Activated naive CD4-positive, alpha-beta T cell treated with anti-CD3 and anti-CD28 coated beads for 36 hours (primary cell): Measurements from ENCODE around the gene SLC4A3. TPM values are rescaled to one million over a fixed set of nuclear protein-coding genes. Genes with fewer than 3 reads are reported as not detected.
A peak's percentile ranks its signal among the peaks of the same experiment; 100 is the strongest.

Experiments used
- CTCF ChIA-PET: fragments of 350-600 bp; sonication (Branson Sonifier 250); formaldehyde crosslinking; loops from one replicate; lab custom pipeline; 2021; ENCODE audit warnings: antibody characterized with exemption; lab: Charles Lee
- DNase-seq: peaks from one replicate; pipeline ENCODE4 v3.0.0-alpha.2; 2020
- H3K27ac Mint-ChIP-seq: one replicate; pipeline ENCODE4 v1.8.0; 2021; ENCODE audit warnings: mild to moderate bottlenecking, mixed read lengths
- H3K27me3 Mint-ChIP-seq: one replicate; pipeline ENCODE4 v1.8.0; 2021; ENCODE audit warnings: low read depth, mixed read lengths
- H3K36me3 Mint-ChIP-seq: one replicate; pipeline ENCODE4 v1.8.0; 2021; ENCODE audit warnings: low read depth, mixed read lengths
- H3K4me1 Mint-ChIP-seq: one replicate; pipeline ENCODE4 v1.8.0; 2021; ENCODE audit warnings: low read depth, mixed read lengths
- H3K4me3 Mint-ChIP-seq: one replicate; pipeline ENCODE4 v1.8.0; 2021; ENCODE audit warnings: mild to moderate bottlenecking, moderate library complexity, mixed read lengths
- H3K9me3 Mint-ChIP-seq: one replicate; pipeline ENCODE4 v1.8.0; 2021; ENCODE audit warnings: mixed read lengths
- intact Hi-C: fragments of 100-400 bp; cut with micrococcal nuclease; formaldehyde crosslinking; loops from one replicate; pipeline ENCODE4 v1.15.1; 2023
- total RNA-seq, 2 experiments: library from RNA; stranded (reverse); gene quantifications; one replicate each; pipeline ENCODE4 v1.2.3, GENCODE V29; 2021

The SLC4A3 gene
- total RNA-seq, 2 experiments from 2014 or later = not detected

- no peaks in the 10 kb centered on the region for H3K4me1 Mint-ChIP-seq
- peaks cover 2% of the 10 kb centered on the region for H3K27me3 Mint-ChIP-seq
- no peak overlapping the region for H3K27ac Mint-ChIP-seq
- H3K9me3 Mint-ChIP-seq = no peaks in the 10 kb centered on the region
- DNase-seq = no peak
- no peaks in the 10 kb centered on the region for H3K36me3 Mint-ChIP-seq
- intact Hi-C loops = no loop called here
- H3K4me3 Mint-ChIP-seq = no peak overlapping the region
- CTCF ChIA-PET = no interaction called here
Measured at GRCh38 chr2:219636941-219637841, 9.8 kb downstream of the SLC4A3 start.

DNA sequence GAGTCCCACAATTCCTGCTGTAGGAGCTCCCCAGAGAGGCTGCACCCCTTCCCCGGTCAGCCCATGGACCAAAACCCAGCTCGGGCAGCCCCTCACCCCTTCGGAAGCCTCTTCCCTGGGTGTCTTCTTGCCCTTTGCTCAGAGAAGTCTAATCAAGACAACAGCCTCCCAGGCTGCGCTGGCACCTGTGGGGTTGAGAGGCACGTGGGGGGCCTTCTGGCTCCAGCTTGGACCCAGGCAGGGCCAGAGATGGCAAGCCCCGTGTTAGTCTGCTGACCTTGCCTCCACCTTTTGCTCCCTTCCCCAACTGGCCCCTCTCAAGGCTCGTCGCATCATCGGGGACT lies 10.4 kb downstream of the SLC4A3 start:
- CTCF ChIA-PET = no interaction called here
- Mint-ChIP-seq H3K27me3 (peaks cover 5% of the 10 kb centered on the region), H3K4me3 (no peak overlapping the region), H3K36me3 (no peaks in the 10 kb centered on the region), H3K27ac (no peak overlapping the region), H3K9me3 (no peaks in the 10 kb centered on the region), H3K4me1 (peaks cover 5% of the 10 kb centered on the region)
- intact Hi-C loops = no loop called here
- DNase-seq = no peak

DNA sequence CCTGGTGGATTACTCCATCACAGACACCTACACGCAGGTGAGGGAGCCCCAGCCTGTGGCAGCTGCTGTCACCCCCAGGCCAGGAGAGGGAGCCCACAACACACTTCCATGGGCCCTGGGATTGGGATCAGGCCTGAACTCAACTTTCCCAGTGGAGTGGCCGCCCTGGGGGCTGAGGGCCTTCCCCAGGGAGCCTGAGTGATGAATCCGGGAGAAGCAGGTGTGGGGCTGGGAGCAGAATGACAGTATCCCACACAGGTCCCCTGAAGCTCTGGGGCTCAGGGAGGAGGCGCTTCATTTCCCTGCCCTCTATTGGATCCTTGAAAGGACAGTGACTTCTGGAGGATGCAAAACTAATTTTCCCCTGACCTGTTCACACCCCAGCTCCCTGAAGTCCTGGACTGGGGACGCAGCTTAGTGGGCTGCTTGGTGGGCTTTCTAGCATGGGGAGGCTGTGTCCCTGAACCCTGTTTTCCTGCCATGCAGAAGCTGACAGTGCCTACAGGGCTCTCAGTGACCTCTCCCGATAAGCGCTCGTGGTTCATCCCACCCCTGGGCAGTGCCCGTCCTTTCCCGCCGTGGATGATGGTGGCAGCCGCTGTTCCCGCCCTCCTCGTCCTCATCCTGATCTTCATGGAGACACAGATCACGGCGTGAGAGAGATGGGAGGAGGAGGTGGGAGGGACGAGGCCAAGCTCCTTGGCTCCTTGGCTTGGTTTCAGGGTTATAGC lies 11.0 kb downstream of the SLC4A3 start:
- H3K9me3 Mint-ChIP-seq = no peaks in the 10 kb centered on the region
- CTCF ChIA-PET = no interaction called here
- intact Hi-C loops = no loop called here

DNA sequence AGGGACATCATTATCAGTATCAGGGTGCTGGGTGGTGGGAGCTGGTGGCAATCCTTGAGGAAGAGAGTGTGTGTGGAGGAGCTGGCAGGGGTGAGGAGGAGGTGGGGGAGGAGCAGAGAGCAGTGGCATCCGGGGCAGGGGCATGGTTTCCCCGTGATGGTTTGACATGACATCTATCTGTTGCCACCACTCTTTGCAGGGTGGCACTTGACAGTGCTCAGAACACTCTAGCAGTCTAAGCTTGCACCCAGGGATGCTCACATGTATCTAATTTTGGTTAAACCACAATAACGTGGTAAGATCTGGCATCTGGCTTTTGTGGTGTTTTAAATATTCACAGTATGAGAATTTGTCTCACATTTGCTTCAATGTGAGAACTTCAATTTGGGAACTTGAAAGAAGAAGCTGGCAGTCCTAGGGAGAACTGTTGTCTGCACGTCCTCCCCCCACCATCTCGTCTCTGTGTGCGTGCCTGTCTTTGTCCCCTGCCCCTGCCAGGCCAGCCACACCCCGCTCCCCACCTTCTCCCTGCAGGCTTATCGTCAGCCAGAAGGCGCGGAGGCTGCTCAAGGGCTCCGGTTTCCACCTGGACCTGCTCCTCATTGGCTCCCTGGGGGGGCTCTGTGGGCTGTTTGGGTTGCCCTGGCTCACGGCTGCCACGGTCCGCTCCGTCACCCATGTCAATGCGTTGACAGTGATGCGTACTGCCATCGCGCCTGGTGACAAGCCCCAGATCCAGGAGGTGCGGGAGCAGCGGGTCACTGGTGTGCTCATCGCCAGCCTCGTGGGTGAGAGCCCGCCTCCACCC lies 11.7 kb downstream of the SLC4A3 start:
- intact Hi-C loops = no loop called here
- H3K27ac Mint-ChIP-seq = no peak overlapping the region
- peaks cover 6% of the 10 kb centered on the region for H3K27me3 Mint-ChIP-seq
- H3K4me1 Mint-ChIP-seq = peaks cover 5% of the 10 kb centered on the region
- CTCF ChIA-PET = no interaction called here
- DNase-seq = no peak
- no peak overlapping the region for H3K4me3 Mint-ChIP-seq
- H3K9me3 Mint-ChIP-seq = no peaks in the 10 kb centered on the region
- H3K36me3 Mint-ChIP-seq = no peaks in the 10 kb centered on the region

More for the DNA sequence above, 11.0 kb downstream of the SLC4A3 start:
- Mint-ChIP-seq H3K36me3 (no peaks in the 10 kb centered on the region), H3K27me3 (peaks cover 6% of the 10 kb centered on the region), H3K4me1 (peaks cover 5% of the 10 kb centered on the region), H3K27ac (no peak overlapping the region), H3K4me3 (no peak overlapping the region)
- no peak for DNase-seq

- intact Hi-C loops = loop anchor here (1.0 kb wide), 6 partner anchors 44 to 238 kb away; partner anchors contain the start of genes GMPPA and STK11IP
- peaks cover 5% of the 10 kb centered on the region for H3K4me1 Mint-ChIP-seq
- no peaks in the 10 kb centered on the region for H3K36me3 Mint-ChIP-seq
- H3K27me3 Mint-ChIP-seq = peaks cover 6% of the 10 kb centered on the region
- H3K27ac Mint-ChIP-seq = no peak overlapping the region
- H3K9me3 Mint-ChIP-seq = no peaks in the 10 kb centered on the region
- no peak overlapping the region for H3K4me3 Mint-ChIP-seq
- CTCF ChIA-PET = interaction anchor here (1.0 to 5.3 kb wide), 13 partner anchors 9 to 155 kb away, joined by 3 to 55 read pairs (median 4); a partner anchor contains a TSS
- no peak for DNase-seq
Measured at GRCh38 chr2:219641390-219642068, 14.1 kb downstream of the SLC4A3 start.

- no peak overlapping the region for H3K27ac Mint-ChIP-seq
- CTCF ChIA-PET = interaction anchor here (0.7 to 5.3 kb wide), 19 partner anchors 9 to 239 kb away, joined by 3 to 55 read pairs (median 4); a partner anchor contains a TSS
- intact Hi-C loops = loop anchor here (1.0 kb wide), 6 partner anchors 45 to 239 kb away; partner anchors contain the start of genes GMPPA and STK11IP
- H3K27me3 Mint-ChIP-seq = peaks cover 6% of the 10 kb centered on the region
- no peak for DNase-seq
- peaks cover 5% of the 10 kb centered on the region for H3K4me1 Mint-ChIP-seq
- no peak overlapping the region for H3K4me3 Mint-ChIP-seq
- no peaks in the 10 kb centered on the region for H3K36me3 Mint-ChIP-seq
- no peaks in the 10 kb centered on the region for H3K9me3 Mint-ChIP-seq
Measured at GRCh38 chr2:219642069-219642454, 14.6 kb downstream of the SLC4A3 start.

DNA sequence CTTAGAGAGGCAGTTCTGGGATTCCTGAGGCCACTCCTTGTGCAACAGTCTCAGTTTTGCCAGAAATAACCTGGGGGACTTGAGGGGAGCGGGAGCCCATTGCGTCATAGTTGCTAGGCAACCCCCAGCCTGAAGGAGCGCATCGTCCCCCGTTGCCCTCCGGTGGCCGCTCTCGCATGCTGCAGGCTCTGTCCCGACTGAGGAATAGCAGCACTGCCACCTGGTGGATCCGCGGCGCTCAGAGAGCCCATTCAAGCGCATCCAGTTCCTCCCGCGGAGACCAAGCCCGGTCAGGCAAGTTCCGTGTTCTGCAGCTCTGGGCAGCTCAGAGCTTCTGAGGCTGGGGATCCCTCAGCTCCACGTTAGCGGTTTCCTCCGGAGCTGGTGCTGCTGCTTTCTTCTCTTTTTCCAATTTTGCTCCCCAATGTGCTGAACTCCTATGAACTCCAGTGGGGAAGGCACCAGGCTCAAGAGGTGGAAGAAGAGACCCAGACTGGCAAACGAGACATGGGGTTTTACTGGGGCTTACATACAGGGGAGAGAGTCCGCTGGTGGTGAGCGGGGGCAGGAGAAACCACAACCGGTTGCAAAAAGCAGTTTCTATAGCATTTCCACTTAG lies 15.1 kb downstream of the SLC4A3 start:
- Mint-ChIP-seq H3K4me3 (no peak overlapping the region), H3K27ac (no peak overlapping the region), H3K9me3 (no peaks in the 10 kb centered on the region), H3K4me1 (peaks cover 5% of the 10 kb centered on the region), H3K36me3 (no peaks in the 10 kb centered on the region), H3K27me3 (peaks cover 6% of the 10 kb centered on the region)
- CTCF ChIA-PET = interaction anchor here (0.7 to 5.3 kb wide), 22 partner anchors 10 to 239 kb away, joined by 3 to 55 read pairs (median 4); partner anchors contain the start of genes CHPF and STK11IP
- intact Hi-C loops = loop anchor here (1.0 kb wide), 6 partner anchors 45 to 239 kb away; partner anchors contain the start of genes GMPPA and STK11IP
- DNase-seq = peak; percentile 95

DNA sequence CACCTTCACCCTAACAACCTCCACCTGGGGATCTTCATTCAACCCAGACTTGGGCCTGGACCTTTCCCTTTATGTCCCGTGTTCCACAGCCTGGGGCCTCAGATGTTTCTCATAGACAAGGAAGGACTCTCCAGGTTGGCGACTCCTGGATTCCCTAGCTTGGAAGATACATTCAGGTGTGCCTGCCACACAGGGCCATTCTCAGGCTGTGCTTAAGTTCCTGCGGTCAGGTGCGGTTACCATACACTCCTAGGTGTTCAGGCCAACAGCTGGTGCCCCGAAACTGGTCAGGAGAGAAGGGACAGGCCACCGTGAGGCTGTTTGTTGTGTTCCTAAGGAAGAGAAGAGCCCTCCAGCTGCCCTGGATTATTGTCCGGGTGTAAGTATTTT lies 15.6 kb downstream of the SLC4A3 start:
- CTCF ChIA-PET = interaction anchor here (0.7 to 5.3 kb wide), 19 partner anchors 10 to 240 kb away, joined by 3 to 55 read pairs (median 4); partner anchors contain the start of genes CHPF and STK11IP
- no peaks in the 10 kb centered on the region for H3K9me3 Mint-ChIP-seq
- peaks cover 6% of the 10 kb centered on the region for H3K27me3 Mint-ChIP-seq
- peaks cover 5% of the 10 kb centered on the region for H3K4me1 Mint-ChIP-seq
- no peak overlapping the region for H3K27ac Mint-ChIP-seq
- no peak for DNase-seq
- no peaks in the 10 kb centered on the region for H3K36me3 Mint-ChIP-seq
- intact Hi-C loops = no loop called here
- H3K4me3 Mint-ChIP-seq = no peak overlapping the region

DNA sequence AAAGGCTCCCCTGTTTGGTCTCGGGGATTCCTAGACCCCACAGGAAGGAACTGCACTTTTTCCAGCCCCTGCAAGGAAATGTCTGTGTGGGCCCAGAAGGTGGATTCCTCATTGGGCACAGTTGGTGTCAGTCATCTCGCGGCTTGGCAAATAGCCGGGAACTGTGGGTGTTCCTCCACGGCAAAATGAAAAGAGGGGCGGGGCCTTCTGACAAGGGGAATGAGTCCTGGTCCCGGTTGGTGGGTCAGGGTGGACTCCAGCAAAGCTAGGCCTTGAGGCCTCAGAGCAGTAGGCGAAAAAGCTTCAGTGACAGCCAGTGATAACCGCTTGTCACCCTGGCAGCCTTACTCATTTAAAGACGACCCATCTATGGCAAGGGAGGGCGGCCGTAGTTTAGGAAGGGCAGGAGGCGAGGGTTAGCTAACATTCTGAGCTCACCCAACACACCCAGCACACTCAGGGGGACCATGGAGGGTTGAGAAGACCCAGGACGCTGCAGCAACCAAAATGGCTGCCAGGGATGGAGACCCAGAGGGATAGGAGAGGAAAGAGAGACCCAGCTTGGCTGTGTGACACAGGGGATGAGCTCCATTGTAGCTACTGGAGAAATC lies 16.5 kb downstream of the SLC4A3 start:
- no peak overlapping the region for H3K4me3 Mint-ChIP-seq
- CTCF ChIA-PET = interaction anchor here (0.6 to 5.3 kb wide), 3 partner anchors 44 to 148 kb away, joined by 4 to 55 read pairs (median 9); a partner anchor contains a TSS
- no peaks in the 10 kb centered on the region for H3K9me3 Mint-ChIP-seq
- DNase-seq = no peak
- H3K27ac Mint-ChIP-seq = no peak overlapping the region
- H3K27me3 Mint-ChIP-seq = peaks cover 10% of the 10 kb centered on the region
- peaks cover 5% of the 10 kb centered on the region for H3K4me1 Mint-ChIP-seq
- intact Hi-C loops = no loop called here
- H3K36me3 Mint-ChIP-seq = no peaks in the 10 kb centered on the region

GRCh38 chr2:219644801-219645480 lies 17.5 kb downstream of the SLC4A3 start:
- intact Hi-C loops = no loop called here
- Mint-ChIP-seq H3K4me1 (peaks cover 5% of the 10 kb centered on the region), H3K27ac (no peak overlapping the region), H3K4me3 (no peak overlapping the region), H3K9me3 (no peaks in the 10 kb centered on the region), H3K36me3 (no peaks in the 10 kb centered on the region), H3K27me3 (peaks cover 12% of the 10 kb centered on the region)
- no peak for DNase-seq
- CTCF ChIA-PET = interaction anchor here (0.9 to 5.3 kb wide), 3 partner anchors 14 to 104 kb away, joined by 3 to 55 read pairs (median 4); no protein-coding TSS in a partner anchor
